NCI-H2196 treated with DMSO at 0.1 percent for 48 hours (cell line): ENCODE results near the gene SUPT20HL1.
"Not testable (repeated sequence)": the region's sequence is repeated elsewhere in the genome, so short reads cannot be mapped to it uniquely, and the experiment has no call there.

Experiments
- DNase-seq: peaks from one replicate; lab custom pipeline; 2025; ENCODE audit not compliant: unreplicated experiment; lab: John Stamatoyannopoulos, UW

SUPT20HL1 gene

GRCh38 chrX:24363432-24364181 is 3.2 kb downstream of the SUPT20HL1 start:
- not testable (repeated sequence) for DNase-seq

GRCh38 chrX:24364326-24364725 is 3.9 kb downstream of the SUPT20HL1 start:
- no peak for DNase-seq

GRCh38 chrX:24364851-24365538 is 4.6 kb downstream of the SUPT20HL1 start:
- no peak for DNase-seq

- DNase-seq = not testable (repeated sequence)
Observed at GRCh38 chrX:24366762-24367400, 6.4 kb downstream of the SUPT20HL1 start.

GRCh38 chrX:24369816-24370215 is 9.4 kb downstream of the SUPT20HL1 start:
- DNase-seq = no peak

GRCh38 chrX:24371391-24371972 is 11.0 kb downstream of the SUPT20HL1 start:
- peak; percentile 8 for DNase-seq

- DNase-seq = no peak
Observed at GRCh38 chrX:24372021-24372763, 11.8 kb downstream of the SUPT20HL1 start.

GRCh38 chrX:24375600-24376131 is 15.2 kb downstream of the SUPT20HL1 start:
- no peak for DNase-seq

GRCh38 chrX:24376403-24376802 is 16.0 kb downstream of the SUPT20HL1 start:
- no peak for DNase-seq

GRCh38 chrX:24377195-24377594 is 16.8 kb downstream of the SUPT20HL1 start:
- DNase-seq = no peak

- DNase-seq = no peak
Observed at GRCh38 chrX:24377911-24378468, 17.6 kb downstream of the SUPT20HL1 start.

- DNase-seq = no peak
Observed at GRCh38 chrX:24378706-24379105, 18.3 kb downstream of the SUPT20HL1 start.

GRCh38 chrX:24380262-24381187 is 20.1 kb downstream of the SUPT20HL1 start:
- no peak for DNase-seq

GRCh38 chrX:24382315-24382714 is 21.9 kb downstream of the SUPT20HL1 start:
- DNase-seq = not testable (repeated sequence)

- no peak for DNase-seq
Observed at GRCh38 chrX:24387724-24388123, 27.3 kb downstream of the SUPT20HL1 start.

GRCh38 chrX:24391389-24391788 is 30.9 kb downstream of the SUPT20HL1 start:
- DNase-seq = no peak

GRCh38 chrX:24391843-24392242 is 31.4 kb downstream of the SUPT20HL1 start:
- DNase-seq = no peak

- DNase-seq = no peak
Observed at GRCh38 chrX:24392709-24393108, 32.3 kb downstream of the SUPT20HL1 start.

GRCh38 chrX:24395775-24396174 is 35.3 kb downstream of the SUPT20HL1 start:
- DNase-seq = peak; percentile 19
